MM.1S (cell line): ENCODE results near the gene MATK.

Experiments
- DNase-seq: peaks from one replicate; pipeline ENCODE4 v3.0.0-alpha.2; 2015
- H2AFZ ChIP-seq: fragments of 300-600 bp; sonication (generic); 2 replicates; pipeline ENCODE4 v1.6.0; 2016; ENCODE audit warnings: antibody characterized with exemption, low read length
- H3F3A ChIP-seq: fragments of 300-600 bp; sonication (generic); 2 replicates; pipeline ENCODE4 v1.6.1; 2016; ENCODE audit warnings: mild to moderate bottlenecking, antibody characterized with exemption, low read length, moderate library complexity, mixed read lengths; ENCODE audit not compliant: insufficient read depth
- H3K27ac ChIP-seq: fragments of 300-600 bp; sonication (generic); 2 replicates; pipeline ENCODE4 v1.5.1; 2016; ENCODE audit warnings: mild to moderate bottlenecking, low read length
- H3K27me3 ChIP-seq: fragments of 300-600 bp; sonication (generic); replicated peaks from 2 replicates; pipeline ENCODE4 v1.6.0; 2016; ENCODE audit warnings: low read length; ENCODE audit not compliant: insufficient read depth
- H3K36me3 ChIP-seq: fragments of 300-600 bp; sonication (generic); replicated peaks from 2 replicates; pipeline ENCODE4 v1.6.1; 2016; ENCODE audit warnings: mild to moderate bottlenecking, low read length, mixed read lengths; ENCODE audit not compliant: insufficient read depth
- H3K4me1 ChIP-seq: fragments of 300-600 bp; sonication (generic); 2 replicates; pipeline ENCODE4 v1.6.1; 2016; ENCODE audit warnings: low read length, mixed read lengths
- H3K4me2 ChIP-seq: fragments of 300-600 bp; sonication (generic); 2 replicates; pipeline ENCODE4 v1.6.0; 2016; ENCODE audit warnings: low read depth, low read length
- H3K4me3 ChIP-seq: fragments of 300-600 bp; sonication (generic); 2 replicates; pipeline ENCODE4 v1.5.1; 2016; ENCODE audit warnings: low read length, mixed read lengths
- H3K79me2 ChIP-seq: fragments of 300-600 bp; sonication (generic); 2 replicates; pipeline ENCODE4 v1.6.1; 2016; ENCODE audit warnings: mixed run types, low read length, mixed read lengths
- H3K9ac ChIP-seq: fragments of 300-600 bp; sonication (generic); 2 replicates; pipeline ENCODE4 v1.6.1; 2016; ENCODE audit warnings: low read length, mixed read lengths
- H3K9me2 ChIP-seq: fragments of 300-600 bp; sonication (generic); replicated peaks from 2 replicates; pipeline ENCODE4 v1.6.1; 2016; ENCODE audit warnings: mild to moderate bottlenecking, low read length, mixed read lengths; ENCODE audit not compliant: insufficient read depth
- H3K9me3 ChIP-seq: fragments of 300-600 bp; sonication (generic); replicated peaks from 2 replicates; pipeline ENCODE4 v1.6.1; 2016; ENCODE audit warnings: mild to moderate bottlenecking, low read length, mixed read lengths; ENCODE audit not compliant: insufficient read depth
- H4K20me1 ChIP-seq: fragments of 300-600 bp; sonication (generic); 2 replicates; pipeline ENCODE4 v1.6.1; 2016; ENCODE audit warnings: mild to moderate bottlenecking, low read length, moderate library complexity, mixed read lengths; ENCODE audit not compliant: insufficient read depth
- EZH2 ChIP-seq: fragments of 300-600 bp; sonication (generic); optimal IDR thresholded peaks from 2 replicates; pipeline ENCODE3; 2017; ENCODE audit warnings: low read depth, mild to moderate bottlenecking, antibody characterized with exemption, low read length, mixed read lengths
- EZH2phosphoT487 ChIP-seq: fragments of 300-600 bp; sonication (generic); IDR thresholded peaks from 2 replicates; pipeline ENCODE4 v1.6.1; 2018; ENCODE audit warnings: antibody characterized with exemption, low read length
- TF ChIP-seq, protein P1 (sequence below): fragments of 300-600 bp; sonication (generic); IDR thresholded peaks from 2 replicates; pipeline ENCODE4 v1.5.1; 2016; ENCODE audit warnings: antibody characterized with exemption, low read length, mixed read lengths

The MATK gene

DNA sequence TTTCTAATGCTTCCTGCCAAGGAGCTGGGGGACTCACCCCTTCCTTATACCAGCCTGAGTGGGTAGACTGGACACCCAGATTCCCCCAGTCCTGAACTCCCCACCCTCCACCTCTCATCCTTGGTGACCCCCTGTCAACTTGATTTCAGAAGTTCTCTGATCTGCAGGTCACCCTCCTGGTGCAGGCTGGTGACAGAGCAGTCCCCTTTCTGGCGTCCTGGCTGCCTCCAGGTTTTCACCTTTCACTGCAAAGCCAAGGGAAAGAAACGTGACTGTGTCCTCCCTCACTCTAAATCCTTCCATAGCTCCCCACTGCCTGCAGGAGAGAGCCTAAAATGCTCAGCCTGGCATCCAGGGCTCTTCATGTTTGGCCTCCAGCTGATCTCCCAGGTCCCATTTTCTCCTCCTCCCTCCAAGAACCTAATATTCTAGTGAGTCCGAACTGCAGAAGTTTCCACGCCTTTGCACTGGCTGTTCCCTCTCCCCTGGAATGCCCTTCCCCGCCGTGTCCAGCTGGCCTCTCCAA is 4.1 kb upstream of the MATK start:
- TF ChIP-seq EZH2phosphoT487 = no peak
- TF ChIP-seq EZH2 = no peak
- TF ChIP-seq, protein P1, sequence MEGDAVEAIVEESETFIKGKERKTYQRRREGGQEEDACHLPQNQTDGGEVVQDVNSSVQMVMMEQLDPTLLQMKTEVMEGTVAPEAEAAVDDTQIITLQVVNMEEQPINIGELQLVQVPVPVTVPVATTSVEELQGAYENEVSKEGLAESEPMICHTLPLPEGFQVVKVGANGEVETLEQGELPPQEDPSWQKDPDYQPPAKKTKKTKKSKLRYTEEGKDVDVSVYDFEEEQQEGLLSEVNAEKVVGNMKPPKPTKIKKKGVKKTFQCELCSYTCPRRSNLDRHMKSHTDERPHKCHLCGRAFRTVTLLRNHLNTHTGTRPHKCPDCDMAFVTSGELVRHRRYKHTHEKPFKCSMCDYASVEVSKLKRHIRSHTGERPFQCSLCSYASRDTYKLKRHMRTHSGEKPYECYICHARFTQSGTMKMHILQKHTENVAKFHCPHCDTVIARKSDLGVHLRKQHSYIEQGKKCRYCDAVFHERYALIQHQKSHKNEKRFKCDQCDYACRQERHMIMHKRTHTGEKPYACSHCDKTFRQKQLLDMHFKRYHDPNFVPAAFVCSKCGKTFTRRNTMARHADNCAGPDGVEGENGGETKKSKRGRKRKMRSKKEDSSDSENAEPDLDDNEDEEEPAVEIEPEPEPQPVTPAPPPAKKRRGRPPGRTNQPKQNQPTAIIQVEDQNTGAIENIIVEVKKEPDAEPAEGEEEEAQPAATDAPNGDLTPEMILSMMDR = no peak

DNA sequence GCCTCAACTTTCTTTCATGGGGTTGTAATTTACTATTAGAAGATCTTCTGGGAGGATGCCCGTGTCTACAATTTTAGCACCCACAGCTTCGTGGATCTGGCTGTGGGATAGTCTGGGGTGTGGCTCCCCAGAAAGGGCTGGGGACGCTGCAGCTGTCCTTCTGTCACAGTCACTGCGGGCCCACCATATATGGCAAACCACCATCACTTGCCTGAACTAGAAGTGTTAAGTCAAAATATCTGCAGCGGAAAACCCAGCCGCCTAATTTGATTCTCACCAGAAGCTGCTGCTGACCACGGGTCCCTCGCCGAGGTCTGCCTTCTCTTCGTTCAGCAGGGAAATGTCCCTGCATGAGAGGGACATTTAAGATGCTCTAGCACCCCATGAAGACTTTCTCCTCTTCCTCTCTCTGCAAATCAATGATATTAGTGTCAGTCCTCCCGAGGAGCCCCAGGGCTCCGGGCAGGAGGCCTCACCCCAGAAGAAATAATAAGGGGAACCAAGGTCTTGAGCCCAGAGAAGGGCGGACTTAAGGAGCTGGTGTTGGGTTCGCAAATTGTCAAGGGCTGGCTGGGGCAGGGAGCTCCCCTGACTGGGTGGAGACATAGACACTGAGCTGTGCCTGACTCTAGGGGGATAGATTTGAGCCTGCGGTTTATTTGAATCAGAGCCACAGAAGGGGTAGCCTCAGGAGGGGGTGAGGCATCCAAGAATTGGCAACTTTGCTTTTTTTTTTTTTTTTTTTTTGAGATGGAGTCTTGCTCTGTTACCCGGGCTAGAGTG is 3.0 kb upstream of the MATK start:
- no peak for DNase-seq
- H3F3A ChIP-seq = no peaks in the 10 kb centered on the region
- no peaks in the 10 kb centered on the region for H3K9me3 ChIP-seq
- TF ChIP-seq EZH2 = no peak
- TF ChIP-seq EZH2phosphoT487 = no peak
- TF ChIP-seq, protein P1 = no peak
- H3K9me2 ChIP-seq = no peaks in the 10 kb centered on the region
- H3K27me3 ChIP-seq = peaks cover 88% of the 10 kb centered on the region
- no peaks in the 10 kb centered on the region for H3K79me2 ChIP-seq
- H3K4me2 ChIP-seq = no peak overlapping the region
- H3K4me1 ChIP-seq = no peaks in the 10 kb centered on the region
- no peaks in the 10 kb centered on the region for H4K20me1 ChIP-seq
- no peak overlapping the region for H3K27ac ChIP-seq
- H3K4me3 ChIP-seq = no peak overlapping the region
- no peak overlapping the region for H2AFZ ChIP-seq
- H3K36me3 ChIP-seq = no peaks in the 10 kb centered on the region
- no peak overlapping the region for H3K9ac ChIP-seq

More for the DNA sequence above, 4.1 kb upstream of the MATK start:
- Histone ChIP-seq H3K9me3 (no peaks in the 10 kb centered on the region), H3K9me2 (no peaks in the 10 kb centered on the region), H3F3A (no peaks in the 10 kb centered on the region), H3K79me2 (no peaks in the 10 kb centered on the region), H3K27me3 (peaks cover 87% of the 10 kb centered on the region), H3K27ac (no peak overlapping the region), H2AFZ (no peak overlapping the region), H3K4me3 (no peak overlapping the region), H3K4me1 (no peaks in the 10 kb centered on the region), H3K4me2 (no peak overlapping the region), H3K36me3 (no peaks in the 10 kb centered on the region), H3K9ac (no peak overlapping the region), H4K20me1 (no peaks in the 10 kb centered on the region)
- DNase-seq = no peak

DNA sequence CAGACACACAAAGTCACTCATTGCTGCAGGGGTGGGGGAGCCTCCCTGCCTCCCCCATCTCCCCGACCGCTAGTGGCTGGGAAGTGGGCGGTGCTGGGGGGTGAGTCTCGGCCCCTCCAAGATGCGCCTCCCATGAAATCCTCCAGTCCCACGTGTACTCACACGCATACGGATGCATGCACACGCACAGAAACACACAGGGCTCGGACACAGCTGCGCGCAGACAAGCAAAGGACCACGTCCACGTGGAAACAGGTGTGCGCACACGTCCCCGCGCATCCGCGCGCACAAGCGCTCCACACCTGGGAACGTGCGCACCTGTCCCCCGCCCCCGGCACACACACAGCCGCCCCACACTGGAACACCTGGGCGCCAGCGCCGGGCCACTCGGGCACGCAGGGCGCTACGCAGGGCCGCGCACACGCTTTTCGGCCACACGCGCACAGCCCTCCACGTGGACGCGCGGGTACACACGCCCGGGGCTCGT is 687 bp downstream of the MATK start:
- Histone ChIP-seq H3K79me2 (no peaks in the 10 kb centered on the region), H3K27ac (no peak overlapping the region), H3K4me3 (no peak overlapping the region), H2AFZ (no peak overlapping the region), H3K9ac (no peak overlapping the region), H3K9me2 (no peaks in the 10 kb centered on the region), H3K4me2 (no peak overlapping the region), H3K27me3 (peaks cover 77% of the 10 kb centered on the region), H3K9me3 (no peaks in the 10 kb centered on the region), H3F3A (no peaks in the 10 kb centered on the region), H3K36me3 (no peaks in the 10 kb centered on the region), H4K20me1 (no peaks in the 10 kb centered on the region), H3K4me1 (no peaks in the 10 kb centered on the region)
- DNase-seq = no peak
- TF ChIP-seq EZH2 = no peak
- TF ChIP-seq, protein P1 = no peak
- TF ChIP-seq EZH2phosphoT487 = no peak
